Measurements from ENCODE around the gene MYH7. TPM values are rescaled to one million over a fixed set of nuclear protein-coding genes. Genes with fewer than 3 reads are reported as not detected.

Gene MYH7
- total RNA-seq, 1 experiment from 2014 or later, result not detected

DNA sequence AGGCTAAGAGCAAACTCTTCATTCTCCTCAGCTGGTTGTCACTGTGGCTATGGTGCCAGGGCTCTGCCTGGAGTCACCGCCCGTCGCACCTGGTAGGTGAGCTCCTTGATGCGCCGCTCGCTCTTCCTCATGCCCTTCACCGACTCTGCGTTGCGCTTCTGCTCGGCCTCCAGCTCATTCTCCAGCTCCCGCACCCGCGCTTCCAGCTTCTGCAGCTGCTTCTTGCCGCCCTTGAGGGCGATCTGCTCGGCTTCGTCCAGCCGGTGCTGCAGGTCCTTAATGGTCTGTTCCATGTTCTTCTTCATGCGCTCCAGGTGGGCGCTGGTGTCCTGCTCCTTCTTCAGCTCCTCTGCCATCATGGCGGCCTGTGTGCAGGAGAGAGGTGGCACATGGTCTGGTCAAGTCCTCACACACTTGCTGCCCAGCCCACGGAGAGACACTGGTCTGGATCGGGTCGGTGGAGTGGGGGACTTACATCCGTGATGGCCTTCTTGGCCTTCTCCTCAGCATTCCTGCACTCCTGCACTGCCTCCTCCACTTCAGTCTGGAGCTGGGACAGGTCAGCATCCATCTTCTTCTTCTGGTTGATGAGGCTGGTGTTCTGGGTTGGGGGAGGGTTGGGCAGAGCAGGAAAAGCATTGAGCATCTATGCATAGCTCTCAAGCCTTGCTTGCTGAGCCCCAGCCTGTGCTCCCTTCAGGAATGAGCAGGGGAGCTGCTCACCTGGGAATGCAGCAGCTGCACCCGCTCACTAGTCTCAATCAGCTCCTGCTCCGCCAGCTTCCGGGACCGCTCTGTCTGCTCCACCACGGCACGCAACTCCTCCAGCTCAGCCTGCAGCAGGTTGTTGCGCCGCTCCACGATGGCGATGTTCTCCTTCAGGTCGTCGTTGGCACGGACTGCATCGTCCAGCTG, 20.3 kb downstream of the MYH7 start:
- no peak for DNase-seq (ENCODE audit: low read depth)
- in situ Hi-C loops (cut with HindIII; ENCODE audit: low pct_unique_long_range_greater_than_20kb, low sequenced_read_pairs), result no loop called here

DNA sequence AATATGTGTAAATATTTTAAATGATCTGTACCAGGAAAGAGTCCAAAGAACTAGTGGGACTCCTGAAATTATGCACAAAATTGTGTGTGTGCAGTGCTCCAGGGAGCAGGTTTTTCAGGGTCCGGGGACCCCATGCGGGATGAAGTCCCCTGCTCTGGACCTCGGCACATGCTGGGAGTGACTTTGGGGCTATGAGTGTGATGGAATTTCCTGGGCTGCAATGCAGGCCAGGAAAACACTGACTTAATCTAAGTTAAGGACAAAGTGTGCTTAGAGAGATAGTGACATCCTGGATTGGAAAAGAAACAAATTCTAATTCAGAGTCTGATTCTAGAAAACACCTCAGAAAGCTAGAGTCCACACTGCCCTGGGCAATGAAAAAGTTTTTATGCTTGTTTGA, 21.2 kb downstream of the MYH7 start:
- DNase-seq (ENCODE audit: low read depth), result no peak
- in situ Hi-C loops (cut with HindIII; ENCODE audit: low pct_unique_long_range_greater_than_20kb, low sequenced_read_pairs), result no loop called here

DNA sequence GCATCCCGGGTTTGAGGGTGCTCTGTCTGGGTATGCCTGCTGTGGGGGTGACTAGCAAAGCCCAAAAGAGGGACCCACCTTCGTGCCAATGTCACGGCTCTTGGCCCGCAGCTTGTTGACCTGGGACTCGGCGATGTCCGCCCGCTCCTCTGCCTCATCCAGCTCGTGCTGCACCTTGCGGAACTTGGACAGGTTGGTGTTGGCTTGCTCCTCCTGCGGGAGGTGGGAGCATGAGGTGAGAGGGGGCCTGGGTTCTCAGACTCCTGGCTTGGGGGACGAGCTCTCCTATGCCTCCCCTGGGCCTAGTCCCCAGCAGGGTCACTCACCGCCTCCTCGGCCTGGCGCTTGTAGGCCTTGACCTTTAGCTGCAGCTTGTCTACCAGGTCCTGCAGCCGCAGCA, 21.8 kb downstream of the MYH7 start:
- no peak for DNase-seq (ENCODE audit: low read depth)
- in situ Hi-C loops (cut with HindIII; ENCODE audit: low pct_unique_long_range_greater_than_20kb, low sequenced_read_pairs), result no loop called here

DNA sequence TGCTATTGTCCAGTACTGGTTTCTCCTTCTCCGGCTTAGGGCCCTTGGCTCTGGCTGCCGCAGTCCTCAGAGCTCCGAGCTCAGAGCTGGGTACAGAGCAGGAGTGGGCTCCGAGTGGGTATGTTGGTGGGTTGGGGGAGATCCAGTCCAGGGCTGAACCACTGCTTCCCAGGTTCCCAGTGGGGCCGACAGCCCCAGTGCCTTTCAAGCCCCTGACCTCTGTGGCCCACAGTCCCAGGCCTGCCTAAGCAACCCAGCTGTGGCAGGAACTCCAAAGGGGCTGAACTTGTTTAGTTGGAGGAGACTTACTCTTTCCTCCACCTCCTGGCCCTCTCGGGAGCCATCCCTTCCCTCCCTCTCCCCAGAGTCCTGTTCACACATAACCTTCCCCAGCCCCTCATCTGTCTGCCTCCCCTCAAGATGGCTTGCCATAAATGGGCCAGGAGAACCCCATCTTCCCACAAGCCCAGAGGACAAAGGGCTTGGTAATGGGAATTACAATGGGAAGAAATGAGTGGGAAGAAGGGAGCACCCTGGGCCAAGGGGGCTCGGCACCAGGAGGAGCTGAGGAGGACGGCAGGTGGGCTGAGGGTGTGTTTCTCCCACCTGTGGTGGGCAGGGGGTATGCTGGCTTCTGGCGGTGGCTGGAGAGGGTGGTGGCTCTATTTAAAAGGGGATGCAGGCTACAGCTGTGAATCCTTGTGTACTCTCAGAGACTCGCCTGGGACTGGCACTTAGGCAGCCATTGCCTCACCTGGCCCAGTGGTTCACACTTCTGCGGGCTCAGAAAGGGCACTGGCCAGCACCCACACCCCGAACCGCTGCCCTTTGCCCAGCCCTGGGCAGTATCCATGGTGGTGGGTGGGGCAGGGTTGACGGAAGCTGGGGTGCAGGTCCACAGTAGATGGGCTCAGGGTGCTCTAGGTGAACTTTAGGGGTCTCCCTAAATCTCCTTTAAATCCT, 23.6 kb downstream of the MYH7 start:
- no peak for DNase-seq (ENCODE audit: low read depth)
- in situ Hi-C loops (cut with HindIII; ENCODE audit: low pct_unique_long_range_greater_than_20kb, low sequenced_read_pairs), result no loop called here

DNA sequence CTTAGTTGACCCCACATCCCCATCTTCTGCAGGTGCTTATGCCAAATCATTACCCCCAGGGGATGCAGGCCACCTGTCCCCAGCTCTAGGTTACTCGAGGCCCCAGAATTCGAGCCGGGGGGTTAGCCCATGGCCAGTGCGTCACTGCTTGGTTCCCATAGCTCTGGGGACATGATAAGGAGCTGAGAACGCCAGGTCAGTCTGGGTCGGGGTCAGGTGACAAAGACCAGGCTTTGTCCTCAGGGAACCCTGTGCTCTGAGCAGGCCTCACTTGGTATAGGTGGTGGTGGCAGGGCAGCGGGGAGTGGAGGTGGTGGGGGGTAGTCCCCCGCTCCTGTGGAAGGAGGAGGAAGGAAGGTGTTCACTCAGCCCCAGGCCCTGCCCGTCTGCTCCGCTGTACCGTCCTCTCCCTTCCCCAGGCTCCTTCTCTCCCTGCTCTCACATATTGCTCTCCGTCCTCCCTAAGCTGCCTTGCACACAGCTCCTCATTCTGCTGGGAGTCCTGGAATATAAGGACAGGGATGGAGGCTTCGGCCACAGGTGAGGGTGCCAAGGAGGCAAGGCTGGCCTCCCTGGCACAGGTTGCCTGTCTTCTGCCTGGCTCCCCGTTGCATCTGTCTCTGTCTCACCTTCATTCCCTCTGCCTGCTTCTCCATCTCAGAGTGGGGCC, 25.4 kb downstream of the MYH7 start:
- in situ Hi-C loops (cut with HindIII; ENCODE audit: low pct_unique_long_range_greater_than_20kb, low sequenced_read_pairs), result no loop called here
- no peak for DNase-seq (ENCODE audit: low read depth)

DNA sequence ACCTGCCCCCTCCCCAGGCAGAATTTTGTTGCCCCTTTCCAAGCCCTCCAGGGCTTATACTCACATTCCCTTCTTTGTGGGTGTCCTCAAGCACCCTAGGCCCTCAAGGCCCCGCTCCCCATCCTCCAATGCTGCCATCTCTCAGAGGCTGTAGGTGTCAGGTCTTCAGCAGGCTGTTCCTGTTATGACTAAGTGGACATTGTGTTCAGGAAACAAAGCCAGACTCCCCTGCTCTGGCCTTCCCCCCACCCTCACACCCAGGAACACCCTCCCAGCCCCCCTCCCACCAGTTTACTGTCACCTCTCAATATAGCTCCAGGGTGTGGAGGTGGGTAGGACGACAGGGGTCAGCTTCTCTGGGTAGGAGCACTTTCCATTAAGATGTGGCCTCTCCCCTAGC, 26.0 kb downstream of the MYH7 start:
- in situ Hi-C loops (cut with HindIII; ENCODE audit: low pct_unique_long_range_greater_than_20kb, low sequenced_read_pairs), result no loop called here
- no peak for DNase-seq (ENCODE audit: low read depth)

DNA sequence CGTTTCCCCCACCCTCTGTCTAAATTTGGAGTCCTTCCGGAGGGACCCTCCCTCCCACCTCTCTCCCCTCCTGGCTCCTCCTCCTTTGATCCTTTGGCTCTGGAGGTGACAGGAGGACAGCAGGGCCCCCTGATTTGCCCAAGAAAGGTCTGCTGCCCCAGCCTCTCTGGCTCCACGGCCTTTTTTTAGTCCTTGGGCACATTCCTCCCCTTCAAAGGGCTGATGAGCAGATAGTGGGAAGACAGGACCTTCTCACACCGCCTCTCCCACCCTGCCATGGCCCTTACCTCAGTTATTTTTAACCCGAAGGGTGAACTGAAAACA, 27.2 kb downstream of the MYH7 start:
- DNase-seq (ENCODE audit: low read depth), result no peak
- in situ Hi-C loops (cut with HindIII; ENCODE audit: low pct_unique_long_range_greater_than_20kb, low sequenced_read_pairs), result no loop called here

DNA sequence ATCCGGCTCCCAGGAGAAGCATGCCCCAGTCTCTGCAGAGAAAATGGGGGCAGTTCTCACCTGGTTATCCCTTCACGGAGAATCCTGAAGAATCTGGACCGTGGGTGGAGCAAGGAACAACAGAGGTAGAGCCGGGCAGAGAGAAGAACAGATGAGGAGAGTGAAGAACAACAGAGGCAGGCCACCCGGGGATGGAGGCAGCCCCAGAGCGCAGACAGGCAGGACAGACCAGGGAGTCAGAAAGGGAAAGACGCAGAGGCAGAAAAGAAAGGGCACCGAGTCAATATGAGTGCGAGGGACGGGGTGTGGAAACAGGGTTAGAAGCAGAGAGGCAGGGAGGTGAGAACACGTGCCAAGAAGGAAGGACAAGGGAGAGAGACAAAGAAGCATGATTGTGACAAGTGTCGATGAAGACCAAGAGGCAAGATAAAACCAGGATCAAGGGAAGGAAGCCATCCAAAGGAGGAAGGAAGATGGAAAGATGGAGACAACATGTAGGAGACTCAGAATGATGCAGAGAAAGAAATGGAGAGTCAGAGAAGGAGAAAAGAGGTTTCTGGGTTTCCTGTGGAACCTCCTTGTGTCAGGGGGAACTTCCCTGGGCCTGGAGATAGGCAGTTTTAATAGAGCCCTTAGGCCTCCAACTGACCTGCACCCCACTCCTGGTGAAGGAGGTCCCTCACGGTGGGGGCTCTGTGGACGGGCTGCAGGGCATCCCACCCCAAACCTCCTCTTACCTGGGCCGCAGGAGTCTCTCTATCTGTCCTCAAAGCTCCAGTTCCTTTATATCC, 27.7 kb downstream of the MYH7 start, which contains the start of gene MYH6:
Gene MYH6, minus strand, starts transcription at position 758 of the 791 bp plus-strand sequence. CDS start 1,050 bp downstream, outside the sequence.
- DNase-seq (ENCODE audit: low read depth), result no peak
- in situ Hi-C loops (cut with HindIII; ENCODE audit: low pct_unique_long_range_greater_than_20kb, low sequenced_read_pairs), result no loop called here

DNA sequence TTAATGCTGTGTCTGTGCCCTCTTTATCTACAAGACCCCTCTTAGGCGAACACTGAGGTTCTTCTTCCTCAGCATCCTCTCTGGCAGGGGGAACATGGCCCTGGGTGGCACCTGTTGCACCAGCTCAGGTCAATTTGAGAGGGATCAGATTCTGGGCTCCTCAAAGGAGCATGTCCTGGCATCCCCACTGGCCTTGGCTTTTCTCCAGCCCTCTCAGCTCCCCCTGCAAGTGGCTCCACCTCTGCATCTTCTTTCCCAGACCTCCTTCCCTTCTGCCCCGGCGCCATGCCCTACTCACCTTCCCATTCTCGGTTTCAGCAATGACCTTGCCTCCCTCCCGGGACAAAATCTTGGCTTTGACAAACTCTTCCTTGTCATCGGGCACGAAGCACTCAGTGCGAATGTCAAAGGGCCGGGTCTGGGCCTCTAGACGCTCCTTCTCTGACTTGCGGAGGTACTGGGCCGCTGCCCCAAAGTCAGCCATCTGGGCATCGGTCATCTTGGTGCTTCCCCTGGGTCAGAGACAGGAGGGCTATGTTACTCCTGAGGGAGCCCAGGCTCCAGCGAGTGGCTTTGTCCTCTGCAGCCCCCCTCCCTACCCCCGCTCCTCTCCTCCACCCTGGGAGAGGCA, 28.6 kb downstream of the MYH7 start:
- DNase-seq (ENCODE audit: low read depth), result no peak
- in situ Hi-C loops (cut with HindIII; ENCODE audit: low pct_unique_long_range_greater_than_20kb, low sequenced_read_pairs), result no loop called here

DNA sequence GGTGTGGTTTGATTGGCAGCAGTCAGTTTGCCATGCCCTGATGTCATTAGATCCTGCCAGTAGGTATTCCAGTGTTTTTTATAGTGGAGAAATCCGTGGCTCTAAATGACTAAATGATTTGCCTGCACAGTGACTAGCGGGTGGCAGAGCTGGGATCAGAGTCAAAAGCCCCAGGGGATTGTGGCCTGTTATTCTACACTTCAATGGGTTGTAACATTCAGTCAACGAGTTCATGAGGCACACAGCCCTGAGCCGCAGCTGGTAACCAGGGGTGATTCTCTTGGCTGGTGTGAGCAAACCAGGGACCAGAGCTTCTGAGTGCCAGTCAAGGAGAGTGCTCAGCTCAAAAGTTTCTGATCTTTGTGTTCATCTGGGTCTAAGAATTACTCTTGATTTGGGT, 29.2 kb downstream of the MYH7 start:
- no peak for DNase-seq (ENCODE audit: low read depth)
- in situ Hi-C loops (cut with HindIII; ENCODE audit: low pct_unique_long_range_greater_than_20kb, low sequenced_read_pairs), result no loop called here

DNA sequence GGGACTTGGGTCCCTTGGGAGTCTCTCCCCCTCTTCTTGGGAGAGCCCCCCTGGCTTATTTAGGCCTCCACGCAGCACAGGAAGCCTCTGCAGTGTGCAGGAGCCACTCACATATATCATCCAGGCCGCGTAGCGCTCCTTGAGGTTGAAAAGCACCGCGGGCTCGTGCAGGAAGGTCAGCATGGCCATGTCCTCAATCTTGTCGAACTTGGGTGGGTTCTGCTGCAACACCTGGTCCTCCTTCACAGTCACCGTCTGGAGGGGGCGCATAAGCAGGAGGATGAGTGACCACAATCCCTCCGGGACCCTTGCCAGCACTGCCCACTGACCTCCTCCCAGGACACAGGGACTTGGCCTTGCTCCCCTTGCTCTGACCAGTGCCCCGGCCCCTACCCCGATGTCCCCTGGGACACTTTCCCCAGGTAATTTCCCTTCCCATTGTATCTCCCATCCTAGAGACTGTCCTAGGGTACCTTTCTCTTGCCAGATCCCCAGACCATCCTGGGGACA, 29.9 kb downstream of the MYH7 start:
- DNase-seq (ENCODE audit: low read depth), result no peak
- in situ Hi-C loops (cut with HindIII; ENCODE audit: low pct_unique_long_range_greater_than_20kb, low sequenced_read_pairs), result no loop called here

DNA sequence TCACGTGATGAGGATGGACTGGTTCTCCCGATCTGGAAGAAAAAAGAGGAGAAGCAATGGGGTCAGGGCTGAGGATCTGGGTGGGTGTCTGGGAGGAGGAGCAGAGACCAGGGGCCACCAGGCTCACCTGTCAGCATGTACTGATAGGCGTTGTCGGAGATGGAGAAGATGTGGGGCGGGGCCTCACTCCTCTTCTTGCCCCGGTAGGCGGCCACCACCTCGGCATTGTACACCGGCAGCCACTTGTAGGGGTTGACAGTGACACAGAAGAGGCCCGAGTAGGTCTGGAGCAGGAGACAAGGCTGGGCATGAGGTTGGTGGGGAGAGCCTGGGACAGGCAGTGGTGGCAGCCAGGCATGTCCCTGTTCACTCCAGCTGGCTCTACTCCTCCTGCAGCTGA, 30.4 kb downstream of the MYH7 start:
- in situ Hi-C loops (cut with HindIII; ENCODE audit: low pct_unique_long_range_greater_than_20kb, low sequenced_read_pairs), result no loop called here
- DNase-seq (ENCODE audit: low read depth), result no peak

DNA sequence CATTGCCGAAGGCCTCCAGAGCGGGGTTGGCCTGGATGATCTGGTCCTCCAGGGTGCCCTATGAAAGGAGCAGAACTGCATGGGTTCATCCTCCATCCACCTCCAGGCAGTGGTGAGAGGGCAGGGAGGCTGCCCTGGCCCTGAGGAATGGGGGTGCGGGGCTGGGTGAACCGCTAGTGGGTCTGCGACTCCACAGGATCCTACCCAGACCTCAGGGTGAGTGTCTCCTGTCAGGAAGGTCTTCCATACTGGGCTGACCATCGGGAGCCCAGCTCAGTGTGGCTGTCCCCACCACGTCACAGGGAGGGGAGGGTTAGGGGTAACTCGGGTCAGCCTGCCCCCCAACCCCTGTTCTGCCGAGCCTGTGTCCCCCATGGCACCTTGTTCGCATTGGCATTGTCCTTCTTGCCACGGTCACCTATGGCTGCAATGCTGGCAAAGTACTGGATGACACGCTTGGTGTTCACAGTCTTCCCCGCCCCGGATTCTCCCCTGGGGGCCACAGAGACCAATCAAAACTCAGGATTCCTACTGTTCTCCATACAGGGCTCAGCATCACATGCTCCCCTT, 31.0 kb downstream of the MYH7 start:
- in situ Hi-C loops (cut with HindIII; ENCODE audit: low pct_unique_long_range_greater_than_20kb, low sequenced_read_pairs), result no loop called here

DNA sequence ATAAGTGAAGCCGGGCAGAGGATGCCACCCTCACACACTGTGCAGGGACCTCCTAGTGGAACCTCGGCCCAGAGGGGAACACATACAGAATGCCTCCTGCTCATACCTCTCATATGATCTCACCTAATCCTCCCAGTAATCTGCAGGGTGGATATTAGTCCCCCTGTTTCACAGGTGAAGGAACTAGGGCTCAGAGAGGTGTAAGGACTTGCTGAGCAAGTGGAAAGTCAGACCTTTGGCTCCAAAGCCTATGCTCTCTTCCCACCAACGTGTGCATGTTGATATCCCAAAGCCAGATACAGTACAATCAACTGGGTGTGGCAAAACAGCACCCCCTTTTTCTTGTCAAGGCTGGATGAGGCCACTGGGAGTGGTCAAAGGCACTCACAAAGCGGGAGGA, 31.6 kb downstream of the MYH7 start:
- in situ Hi-C loops (cut with HindIII; ENCODE audit: low pct_unique_long_range_greater_than_20kb, low sequenced_read_pairs), result no loop called here
- DNase-seq (ENCODE audit: low read depth), result no peak

More for the DNA sequence above, 31.0 kb downstream of the MYH7 start:
- DNase-seq (ENCODE audit: low read depth), result no peak

DNA sequence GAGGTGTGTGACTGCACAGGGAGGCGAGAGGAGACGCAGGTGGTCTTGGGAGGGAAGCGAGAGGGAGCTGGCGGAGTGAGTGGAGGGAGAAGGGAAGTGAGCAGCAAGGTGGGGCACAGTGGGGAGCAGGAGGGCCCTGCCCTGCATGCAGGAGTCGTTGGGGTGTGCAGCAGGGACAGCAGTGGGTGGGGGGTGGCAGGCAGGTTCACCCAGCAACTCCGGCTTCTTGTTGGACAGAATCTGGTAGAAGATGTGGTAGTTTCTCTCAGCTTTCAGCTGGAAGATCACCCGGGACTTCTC, 32.4 kb downstream of the MYH7 start:
- no peak for DNase-seq (ENCODE audit: low read depth)
- in situ Hi-C loops (cut with HindIII; ENCODE audit: low pct_unique_long_range_greater_than_20kb, low sequenced_read_pairs), result no loop called here

DNA sequence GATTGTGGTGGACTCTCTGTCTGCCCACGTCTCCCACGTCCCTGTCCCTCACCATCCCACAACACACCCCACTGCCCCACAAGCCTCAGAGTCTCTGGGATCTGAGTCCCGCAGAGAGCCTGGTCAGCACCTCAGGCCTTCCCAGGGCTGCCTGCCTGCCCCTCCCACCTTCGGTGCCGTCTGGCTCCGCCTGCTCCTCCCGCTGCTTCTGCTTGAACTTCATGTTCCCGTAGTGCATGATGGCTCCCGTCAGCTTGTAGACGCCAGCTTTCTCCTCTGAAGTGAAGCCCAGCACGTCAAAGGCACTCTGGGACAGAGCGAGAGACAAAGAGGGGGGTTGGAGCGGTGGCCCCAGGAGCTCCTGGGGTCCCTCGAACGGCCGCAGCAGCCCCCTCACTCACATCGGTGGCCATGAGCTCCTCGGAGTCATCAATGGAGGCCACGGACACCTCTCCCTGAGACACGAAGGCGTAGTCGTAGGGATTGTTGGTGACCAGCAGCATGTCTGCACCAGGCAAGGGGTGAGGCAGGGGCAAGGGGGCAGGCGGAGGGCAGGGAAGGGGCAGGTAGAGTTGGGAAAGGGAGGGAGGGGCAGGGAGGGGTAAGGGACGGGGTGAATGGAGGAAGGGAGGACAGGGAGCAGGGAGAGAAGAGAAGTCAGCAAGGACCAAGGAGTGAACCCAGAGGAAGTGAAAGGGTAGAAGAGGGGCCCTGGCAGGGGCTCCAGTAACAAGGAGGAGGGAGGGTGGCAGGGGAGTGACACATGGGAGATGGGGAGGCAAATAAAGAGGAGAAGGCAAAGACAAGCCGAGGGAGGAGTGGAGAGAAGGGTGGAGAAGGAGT, 32.9 kb downstream of the MYH7 start:
- DNase-seq (ENCODE audit: low read depth), result no peak
- in situ Hi-C loops (cut with HindIII; ENCODE audit: low pct_unique_long_range_greater_than_20kb, low sequenced_read_pairs), result no loop called here

Measured in Caki2 (cell line).